K562 (cell line): ENCODE data around the gene WDR27. TPM values are rescaled to one million over a fixed set of nuclear protein-coding genes. Genes with fewer than 3 reads are reported as not detected.

Source experiments
- ATF7 ChIP-seq: fragments of 450-650 bp; IDR thresholded peaks from 2 replicates; pipeline ENCODE4 v1.7.1; 2014; ENCODE audit warnings: mild to moderate bottlenecking, moderate library complexity
- CEBPG ChIP-seq, 3 experiments: fragments of 200-800 bp in 1 of 3; sonication (Bioruptor generic) in 1 of 3; sonication (generic) in 1 of 3; formaldehyde crosslinking in 1 of 3; IDR thresholded peaks in 2 of 3; conservative IDR thresholded peaks in 1 of 3; 2 replicates each; pipeline versions ENCODE4 v1.6.1 to v1.8.0; 2016 to 2022; ENCODE audit warnings: missing compliant biosample characterization in 2 of 3, missing genetic modification characterization in 2 of 3, mild to moderate bottlenecking in 1 of 3, missing genetic modification reagents in 1 of 3
- CHD7 ChIP-seq: fragments of 200-600 bp; sonication (generic); IDR thresholded peaks from one replicate; pipeline ENCODE4 v1.6.1; 2012; ENCODE audit warnings: mild to moderate bottlenecking, low read depth, low read length, inconsistent platforms
- CXXC5 ChIP-seq: fragments of 250-450 bp; sonication (Bioruptor Pico); IDR thresholded peaks from 2 replicates; pipeline ENCODE4 v1.8.0; 2022; ENCODE audit warnings: inconsistent platforms, mild to moderate bottlenecking, moderate library complexity
- DDX20 ChIP-seq: fragments of 450-650 bp; IDR thresholded peaks from 2 replicates; pipeline ENCODE4 v1.6.1; 2016; ENCODE audit warnings: missing genetic modification characterization, low read depth, mild to moderate bottlenecking, missing compliant biosample characterization, moderate library complexity
- FOSL1 ChIP-seq: fragments of 200-800 bp; sonication (Bioruptor generic); conservative IDR thresholded peaks from 2 replicates; pipeline ENCODE4 v1.6.1; 2016; ENCODE audit warnings: missing genetic modification characterization, missing compliant biosample characterization
- FOXP1 ChIP-seq: sonication (generic); formaldehyde crosslinking; IDR thresholded peaks from 2 replicates; pipeline ENCODE4 v1.8.0; 2022; ENCODE audit warnings: mild to moderate bottlenecking, missing genetic modification reagents
- MEF2D ChIP-seq: conservative IDR thresholded peaks from 2 replicates; pipeline ENCODE4 v1.6.1; 2016; ENCODE audit warnings: low read depth, missing genetic modification characterization, missing compliant biosample characterization
- PCBP1 ChIP-seq: fragments of 200-400 bp; formaldehyde crosslinking; IDR thresholded peaks from 2 replicates; pipeline ENCODE4 v1.6.1; 2018; ENCODE audit warnings: mild to moderate bottlenecking, low read depth, low read length; ENCODE audit not compliant: poor library complexity, severe bottlenecking
- SMARCC2 ChIP-seq: fragments of 450-650 bp; IDR thresholded peaks from 2 replicates; pipeline ENCODE4 v1.6.1; 2017; ENCODE audit warnings: antibody characterized with exemption, moderate library complexity, mild to moderate bottlenecking, low read depth
- STAT6 ChIP-seq: sonication (generic); formaldehyde crosslinking; IDR thresholded peaks from 2 replicates; pipeline ENCODE4 v1.8.1; 2023; ENCODE audit warnings: mild to moderate bottlenecking, missing genetic modification reagents
- ZNF696 ChIP-seq: fragments of 250-450 bp; sonication (Bioruptor Pico); conservative IDR thresholded peaks from 2 replicates; pipeline ENCODE4 v1.4.0; 2020; ENCODE audit warnings: mild to moderate bottlenecking, moderate library complexity
- ZNF830 ChIP-seq: fragments of 250-450 bp; sonication (Bioruptor Pico); IDR thresholded peaks from 2 replicates; pipeline ENCODE4 v1.5.0; 2021; ENCODE audit warnings: mild to moderate bottlenecking
- polyA plus RNA-seq, 8 experiments: library from polyadenylated mRNA; depleted of rRNA in 4 of 8; stranded (reverse) in 5 of 8; unstranded in 3 of 8; fragments of >200 nt; fragmentation: Nextera tagmentation in 2 of 8; fragmentation: Illumina TruSeq in 1 of 8; extraction: Ambion mirVana in 2 of 8; extraction: Trizol in 1 of 8; gene quantifications; 2 replicates each; pipeline versions ENCODE4 v1.2.1 to v1.2.3, GENCODE V29; 2011 to 2014; ENCODE audit warnings: inconsistent platforms in 1 of 8, missing spikeins in 1 of 8
- total RNA-seq, 7 experiments: library from RNA; depleted of rRNA in 6 of 7; stranded (reverse); fragments of >200 nt in 6 of 7; fragmentation: Illumina TruSeq in 2 of 7; extraction: Trizol in 2 of 7; gene quantifications; 2 replicates each; pipeline versions ENCODE4 v1.2.1 to v1.2.3, GENCODE V29; 2011 to 2021; ENCODE audit warnings: low replicate concordance in 1 of 7

Gene WDR27
- total and polyA plus RNA-seq, 9 of the 15 experiments (the other 6 are each of a cell fraction or from before 2014, with no cell fraction given) = 4.3 to 77.2 (median 22.7) TPM

GRCh38 chr6:169454204-169454871 lies 247.5 kb downstream of the WDR27 start (continued):
- no peak for TF ChIP-seq CHD7
- TF ChIP-seq CXXC5 (CRISPR knock-in tag) = peak; percentile 53; the same call in 1 of the 2 replicates
- no peak for TF ChIP-seq DDX20 (tag)
- no peak for TF ChIP-seq PCBP1
- TF ChIP-seq STAT6 = no peak
- 0 out of 2 replicates have a peak, but pooled peaks have one; percentile 24 for TF ChIP-seq ATF7
- no peak for TF ChIP-seq MEF2D (tag)
- no peak for TF ChIP-seq SMARCC2
- TF ChIP-seq ZNF696 = no peak
- peak; percentile 91 for TF ChIP-seq FOSL1 (tag)
- TF ChIP-seq FOXP1 = no peak
- no peak for TF ChIP-seq ZNF830 (CRISPR knock-in tag)
- TF ChIP-seq CEBPG (CRISPR knock-in tag; IDR thresholded peaks at IDR 0.05) = peak; percentile 61
- TF ChIP-seq CEBPG (tag; conservative IDR thresholded peaks at IDR 0.05 in 1 of 2, IDR thresholded peaks at IDR 0.05 in 1 of 2) = peak; percentile 56 to 76
